Activated CD8-positive, alpha-beta memory T cell treated with anti-CD3 and anti-CD28 coated beads, Interleukin-2, amount 50 U/mL, for 24 hours (primary cell): Measurements from ENCODE around the gene KCNG1.
"Not testable (repeated sequence)": the region's sequence is repeated elsewhere in the genome, so short reads cannot be mapped to it uniquely, and the experiment has no call there.

Experiments
- DNase-seq: peaks from one replicate; pipeline ENCODE4 v3.0.0-alpha.2; 2020; ENCODE audit errors: extremely low read depth

The KCNG1 gene

DNA sequence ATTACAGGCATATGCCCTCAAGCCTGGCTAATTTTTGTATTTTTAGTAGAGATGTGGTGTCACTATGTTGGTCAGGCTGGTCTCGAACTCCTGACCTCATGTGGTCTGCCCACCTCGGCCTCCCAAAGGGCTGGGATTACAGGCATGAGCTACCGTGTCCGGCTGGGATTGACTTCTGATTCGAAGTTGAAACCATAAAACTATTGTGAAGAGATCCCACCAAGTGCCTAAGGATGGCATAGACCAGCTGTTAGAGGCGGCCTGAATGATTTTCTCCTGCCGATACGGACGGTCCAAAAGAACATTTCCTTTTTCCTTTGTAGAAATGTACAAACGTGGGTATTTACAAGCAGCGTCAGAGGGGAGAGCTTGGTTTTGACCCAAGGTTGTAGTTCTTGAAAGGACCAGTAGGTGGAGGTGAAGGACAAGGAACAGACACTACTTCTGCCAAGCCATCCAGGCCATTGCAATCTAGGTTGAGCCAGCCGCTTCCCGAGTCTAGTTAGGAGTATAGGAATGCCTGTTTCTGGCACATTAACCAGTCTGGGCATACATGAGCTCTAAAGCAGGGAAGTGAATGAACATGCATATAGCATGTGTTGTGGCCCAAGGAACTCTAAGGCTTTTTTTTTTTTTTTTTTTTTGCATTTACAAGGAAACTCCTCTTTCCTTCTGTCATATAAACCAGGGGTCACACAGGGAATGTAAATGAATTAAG, 35.3 kb downstream of the KCNG1 start:
- peak; percentile 13 for DNase-seq

- DNase-seq, result no peak
Observed at GRCh38 chr20:50983321-50983720, 39.6 kb downstream of the KCNG1 start.

DNA sequence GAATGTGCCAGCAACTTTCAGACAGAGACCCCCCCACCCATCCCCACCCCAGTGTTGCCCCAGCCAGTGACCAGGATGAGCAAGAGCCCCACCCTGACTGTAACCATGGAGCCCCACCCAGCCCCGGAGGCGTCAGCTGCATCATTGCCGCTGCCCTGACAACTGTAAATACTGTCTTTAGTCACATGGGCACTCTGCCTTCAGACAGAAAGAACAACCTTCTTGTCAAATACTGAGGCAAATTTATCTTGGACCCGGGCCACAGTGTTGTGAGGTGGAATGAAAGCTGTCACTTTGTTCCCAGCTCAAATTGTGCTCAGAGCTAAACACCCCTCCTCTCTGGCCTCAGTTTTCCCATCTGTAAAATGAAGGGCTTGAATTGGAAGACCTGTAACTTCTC, 40.5 kb downstream of the KCNG1 start:
- DNase-seq, result no peak

GRCh38 chr20:50981714-50982048, 41.2 kb downstream of the KCNG1 start:
- no peak for DNase-seq

DNA sequence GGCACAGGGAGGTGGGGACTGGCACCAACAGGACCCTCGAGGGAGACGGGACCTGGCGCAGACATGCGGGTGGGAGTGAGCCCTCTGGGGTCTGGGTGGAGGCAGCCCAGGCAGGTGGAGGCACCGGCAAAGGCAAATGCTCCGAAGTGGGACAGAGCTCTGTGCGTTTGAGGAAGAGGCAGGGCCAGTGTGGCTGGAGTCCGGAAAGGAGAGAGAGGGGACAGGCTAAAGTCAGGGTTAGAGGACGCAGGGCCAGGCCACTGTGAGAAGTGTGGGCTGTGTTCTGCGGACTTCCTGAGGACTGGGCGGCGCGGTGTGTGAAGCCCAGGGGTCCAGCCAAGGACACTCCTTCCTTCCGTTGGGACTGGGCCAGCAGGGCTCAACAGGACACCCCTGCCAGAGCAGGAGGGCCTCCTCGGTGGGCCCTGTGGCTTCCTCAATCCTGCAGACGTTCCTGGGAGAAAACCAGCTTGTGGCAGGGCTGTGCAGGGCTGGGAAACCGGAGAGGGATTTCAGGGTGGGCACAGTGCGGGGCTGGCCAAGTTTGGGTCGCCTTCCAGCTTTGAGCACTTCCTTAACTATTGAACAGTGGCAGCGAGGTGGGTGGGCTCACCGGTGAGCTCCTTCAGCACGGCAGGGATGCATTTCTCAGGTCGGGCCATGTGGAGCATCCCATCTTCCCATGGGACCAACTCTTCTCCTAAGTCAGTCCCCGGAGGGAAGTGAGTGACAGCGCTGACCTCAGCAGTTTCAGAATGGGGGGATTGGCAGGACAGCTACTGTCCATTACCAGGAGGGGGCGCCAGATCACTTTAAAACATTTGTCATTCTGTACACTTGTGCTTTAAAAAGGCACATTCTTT, 41.8 kb downstream of the KCNG1 start:
- DNase-seq, result peak; percentile 42

DNA sequence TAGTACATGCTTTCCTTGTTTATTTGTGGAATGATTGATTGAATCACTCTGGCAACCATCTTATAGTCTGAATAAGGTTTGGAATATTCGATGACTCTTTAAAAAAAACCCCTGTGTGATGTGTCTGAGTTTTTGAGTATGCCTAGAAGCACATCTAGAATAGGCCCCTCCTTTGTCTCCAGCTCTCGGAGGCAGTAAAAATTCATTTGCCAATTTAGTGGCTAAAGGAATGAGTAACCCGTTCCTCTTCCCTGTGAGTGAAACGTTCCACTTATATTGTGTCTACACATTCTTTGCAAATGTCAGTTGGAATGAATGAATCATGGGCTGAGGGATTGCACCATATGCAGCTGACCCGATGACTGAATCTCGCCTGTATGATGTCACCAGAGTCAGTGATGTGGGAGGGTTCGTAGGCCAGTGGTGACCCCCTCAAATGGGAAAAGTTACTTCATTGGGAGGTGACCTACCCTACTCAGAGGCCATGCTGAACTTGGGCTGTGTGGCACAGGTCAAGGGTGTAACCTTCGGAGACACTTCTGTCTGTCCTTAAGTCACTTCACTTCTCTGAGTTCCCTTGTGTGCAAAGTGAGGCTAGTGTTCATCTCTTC, 42.7 kb downstream of the KCNG1 start:
- no peak for DNase-seq

DNA sequence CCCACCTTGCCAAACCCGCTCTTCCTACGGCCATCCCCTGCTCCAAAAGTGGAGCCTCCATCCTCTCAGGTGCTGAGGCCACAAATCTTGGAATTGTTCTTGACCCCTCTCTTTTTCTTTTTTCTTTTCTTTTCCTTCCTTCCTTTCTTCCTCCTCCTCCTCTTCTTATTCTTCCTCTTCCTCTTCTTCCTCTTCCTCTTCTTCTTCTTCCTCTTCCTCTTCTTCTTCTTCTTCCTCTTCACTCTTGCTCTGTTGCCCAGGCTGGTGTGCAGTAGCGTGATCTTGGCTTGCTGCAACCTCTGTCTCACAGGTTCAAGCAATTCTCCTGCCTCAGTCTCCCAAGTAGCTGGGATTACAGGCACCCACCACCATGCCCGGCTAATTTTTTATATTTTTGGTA, 44.4 kb downstream of the KCNG1 start:
- not testable (repeated sequence) for DNase-seq

DNA sequence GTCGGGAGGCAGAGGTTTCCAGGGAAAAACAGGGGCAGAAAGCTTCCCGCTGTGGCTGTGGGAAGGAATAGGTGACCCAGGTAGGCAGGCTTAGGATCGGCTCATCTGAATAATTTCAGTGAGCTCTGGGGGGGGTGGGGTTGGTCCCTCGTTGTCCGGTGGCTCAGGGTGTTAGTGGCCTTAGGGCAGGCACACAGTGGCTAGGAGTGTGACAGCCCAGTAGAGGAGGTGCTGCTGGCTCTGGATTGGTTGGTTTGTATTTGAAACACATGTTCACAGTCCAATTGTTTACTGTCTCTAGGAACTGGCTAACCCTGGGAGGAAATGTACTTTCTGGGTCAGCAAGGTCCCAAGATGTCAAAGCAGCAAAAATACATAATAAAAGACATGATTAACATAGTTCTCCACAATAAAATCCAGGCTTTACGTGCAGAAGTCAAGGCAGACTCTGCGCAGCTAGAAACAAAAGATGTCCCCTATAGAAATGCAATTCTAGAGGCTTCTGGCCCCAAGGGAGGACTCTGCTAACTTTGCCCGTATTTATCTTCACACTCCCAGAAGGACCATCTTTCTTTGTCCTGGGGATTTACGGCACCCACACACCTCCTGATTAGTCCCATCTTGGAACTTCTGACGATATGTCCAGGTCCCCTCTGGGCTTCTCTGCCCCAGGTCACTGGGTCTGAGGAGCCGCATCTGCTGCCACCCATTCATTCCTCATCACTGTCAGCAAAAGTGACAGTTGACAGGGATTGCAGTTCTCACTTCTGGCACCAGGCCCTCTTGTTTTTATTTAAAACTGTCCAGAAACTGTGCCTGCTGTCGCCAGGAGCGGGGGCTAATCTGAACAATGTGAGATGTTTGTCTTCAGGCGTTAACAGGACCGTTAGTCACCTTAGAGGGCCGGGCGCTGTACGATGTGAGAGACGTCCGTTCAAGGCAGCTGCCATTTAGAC, 45.6 kb downstream of the KCNG1 start:
- no peak for DNase-seq

DNA sequence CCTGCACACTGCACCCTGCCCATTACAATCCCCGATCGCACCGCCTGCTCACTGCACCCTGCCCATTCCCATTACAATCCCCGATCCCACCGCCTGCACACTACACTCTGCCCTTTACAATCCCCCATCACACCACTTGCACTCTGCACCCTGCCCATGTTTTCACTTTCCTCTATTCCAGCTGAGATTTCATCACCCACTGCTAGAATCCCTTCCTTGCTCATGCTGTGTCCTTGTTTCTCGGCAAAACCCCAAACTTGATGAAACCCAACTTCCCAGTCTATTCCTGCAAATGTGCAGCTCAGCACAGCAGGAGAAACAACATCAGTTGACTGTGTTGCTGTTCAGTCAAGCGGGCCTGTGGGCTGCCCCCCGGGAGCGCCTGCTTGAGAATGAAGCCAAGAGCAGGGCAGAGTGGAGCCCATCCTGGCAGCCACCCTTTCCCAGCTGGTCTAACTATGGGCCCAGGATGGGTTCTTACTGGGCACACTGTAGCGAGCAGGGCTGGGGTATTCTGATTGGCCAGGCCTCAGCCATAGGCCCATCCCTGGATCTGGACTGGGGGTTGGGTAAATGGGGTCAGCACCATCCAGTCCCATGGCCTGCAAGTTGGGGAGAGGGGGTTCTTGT, 47.1 kb downstream of the KCNG1 start:
- DNase-seq, result no peak

- DNase-seq, result no peak
Observed at GRCh38 chr20:50969912-50970311, 53.0 kb downstream of the KCNG1 start.

DNA sequence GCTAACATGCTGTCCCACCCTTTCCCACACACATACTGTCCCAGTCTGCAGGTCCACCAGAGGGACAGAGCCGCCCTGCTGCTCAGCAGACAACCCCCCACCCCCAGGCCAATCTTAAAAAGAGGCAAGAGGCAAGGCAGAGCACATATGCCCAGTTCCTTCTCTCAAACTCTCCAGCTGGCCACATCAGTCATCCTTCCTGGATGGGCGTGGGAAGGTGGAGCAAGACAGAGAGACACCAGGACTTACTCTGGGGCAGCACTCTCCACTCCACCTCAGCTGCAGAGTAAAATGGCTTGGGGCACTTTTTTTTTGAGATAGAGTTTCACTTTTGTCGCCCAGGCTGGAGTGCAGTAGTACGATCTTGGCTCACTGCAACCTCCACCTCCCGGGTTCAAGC, 53.5 kb downstream of the KCNG1 start:
- no peak for DNase-seq

DNA sequence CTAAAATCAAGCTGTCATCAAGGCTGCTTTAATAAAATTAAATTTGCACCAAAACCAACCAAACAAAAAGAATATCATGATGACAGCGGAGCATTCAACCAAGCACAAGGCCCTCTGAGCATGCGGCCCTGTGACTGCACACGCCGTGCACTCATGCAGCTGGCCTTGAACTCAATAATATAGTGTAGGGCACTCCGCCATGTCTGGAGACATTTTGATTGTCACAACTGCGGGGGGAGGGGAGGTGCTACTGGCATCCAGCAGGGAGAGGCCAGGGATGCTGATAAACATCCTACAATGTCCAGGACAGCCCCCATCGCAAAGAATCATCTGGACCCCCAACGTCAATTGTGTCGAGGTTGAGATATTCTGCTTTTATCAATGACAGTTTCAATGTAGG, 54.6 kb downstream of the KCNG1 start:
- no peak for DNase-seq

DNA sequence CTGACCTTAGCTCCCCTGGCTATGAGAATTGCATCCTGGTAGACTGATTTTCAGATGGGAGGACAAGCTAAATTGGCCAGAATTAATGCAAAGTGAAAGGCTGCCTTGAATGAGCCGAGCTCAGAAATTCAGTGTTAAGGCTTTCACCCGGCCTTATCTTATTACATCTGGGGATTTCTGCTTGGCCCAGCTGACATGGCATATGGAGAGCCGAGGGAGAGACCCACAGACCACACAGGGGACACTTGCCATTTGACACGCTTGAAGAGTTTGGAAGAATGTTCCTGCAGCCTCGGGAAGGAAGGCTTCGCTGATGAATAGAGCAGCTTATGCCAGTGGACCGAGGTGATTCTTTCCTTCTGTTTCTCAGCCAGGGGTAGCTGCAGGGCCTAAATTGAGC, 55.3 kb downstream of the KCNG1 start:
- DNase-seq, result no peak

- no peak for DNase-seq
Observed at GRCh38 chr20:50959543-50960126, 63.3 kb downstream of the KCNG1 start.

DNA sequence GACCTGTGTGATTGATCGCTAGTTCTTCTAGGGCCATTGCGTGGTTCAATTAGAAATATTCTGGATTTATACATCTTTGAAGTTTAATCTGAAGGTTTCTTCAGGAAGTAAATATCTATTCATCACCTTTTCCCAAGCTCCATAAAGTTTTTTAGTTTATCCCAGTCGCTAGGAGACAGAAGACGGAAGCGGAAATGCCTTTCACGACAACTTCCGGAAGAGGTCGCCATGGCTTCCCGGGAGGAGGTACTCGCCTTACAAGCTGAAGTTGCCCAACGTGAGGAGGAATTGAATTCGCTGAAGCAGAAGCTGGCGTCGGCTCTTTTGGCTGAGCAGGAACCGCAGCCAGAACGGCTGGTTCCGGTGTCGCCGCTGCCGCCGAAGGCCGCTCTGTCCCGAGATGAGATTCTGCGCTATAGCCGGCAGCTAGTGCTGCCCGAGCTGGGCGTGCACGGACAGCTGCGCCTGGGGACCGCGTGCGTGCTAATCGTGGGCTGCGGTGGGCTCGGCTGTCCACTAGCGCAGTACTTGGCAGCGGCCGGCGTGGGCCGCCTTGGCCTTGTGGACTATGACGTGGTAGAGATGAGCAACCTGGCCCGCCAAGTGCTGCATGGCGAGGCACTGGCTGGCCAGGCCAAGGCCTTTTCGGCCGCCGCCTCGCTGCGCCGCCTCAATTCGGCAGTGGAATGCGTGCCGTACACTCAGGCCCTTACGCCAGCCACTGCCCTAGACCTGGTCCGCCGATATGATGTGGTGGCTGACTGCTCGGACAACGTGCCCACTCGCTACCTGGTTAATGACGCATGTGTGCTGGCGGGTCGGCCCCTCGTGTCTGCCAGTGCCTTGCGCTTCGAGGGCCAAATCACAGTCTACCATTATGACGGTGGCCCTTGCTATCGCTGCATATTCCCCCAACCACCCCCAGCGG, 64.0 kb downstream of the KCNG1 start, which contains the start of gene MOCS3:
Gene MOCS3 (plus strand): TSS at position 204 of the 928 bp plus-strand sequence. CDS start 25 bp downstream, at position 229.
- peak; percentile 69 for DNase-seq

GRCh38 chr20:50957798-50958614, 64.9 kb downstream of the KCNG1 start, which contains the start of gene DPM1:
TSS of gene DPM1 (minus strand) at chr20:50958532. CDS start at chr20:50958523, 9 bp downstream.
- peak; percentile 77 for DNase-seq

DNA sequence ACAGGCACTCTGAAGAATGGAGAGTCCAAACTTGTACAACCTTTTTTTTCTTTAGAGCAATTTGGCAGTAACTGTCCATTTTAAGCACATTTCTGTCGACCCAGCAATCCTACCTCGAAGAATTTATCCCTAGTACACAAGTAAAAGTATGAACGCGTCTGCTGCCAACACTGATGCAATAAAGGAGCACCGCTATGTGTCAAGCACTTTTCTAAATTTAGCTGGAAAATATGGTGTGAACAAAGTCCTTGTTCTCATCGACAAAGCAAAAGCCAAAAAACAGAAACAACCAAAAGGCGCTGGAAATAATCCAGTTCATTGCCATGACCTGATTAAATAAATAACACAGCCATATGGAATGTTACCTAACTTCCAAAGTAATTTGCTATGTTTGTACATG, 65.6 kb downstream of the KCNG1 start:
- no peak for DNase-seq

GRCh38 chr20:50953821-50954220, 69.1 kb downstream of the KCNG1 start:
- no peak for DNase-seq
